Uterus (tissue), 2 donors: ENCODE data around the gene FAM53B.

Experiments used
- POLR2A ChIP-seq, 2 donors: fragments of 450-650 bp; IDR thresholded peaks; one replicate each; pipeline ENCODE4 v1.6.1; 2016; ENCODE audit warnings: antibody characterized with exemption in 2 of 2, mild to moderate bottlenecking in 1 of 2, moderate library complexity in 1 of 2
- TF ChIP-seq, protein P1 (sequence below), 4 experiments: fragments of 200-600 bp in 2 of 4; fragments of 450-650 bp in 2 of 4; sonication (generic) in 2 of 4; IDR thresholded peaks; one replicate each; pipeline ENCODE4 v1.5.1; 2016 to 2019; ENCODE audit warnings: antibody characterized with exemption in 4 of 4, mild to moderate bottlenecking in 2 of 4, moderate library complexity in 1 of 4

DNA sequence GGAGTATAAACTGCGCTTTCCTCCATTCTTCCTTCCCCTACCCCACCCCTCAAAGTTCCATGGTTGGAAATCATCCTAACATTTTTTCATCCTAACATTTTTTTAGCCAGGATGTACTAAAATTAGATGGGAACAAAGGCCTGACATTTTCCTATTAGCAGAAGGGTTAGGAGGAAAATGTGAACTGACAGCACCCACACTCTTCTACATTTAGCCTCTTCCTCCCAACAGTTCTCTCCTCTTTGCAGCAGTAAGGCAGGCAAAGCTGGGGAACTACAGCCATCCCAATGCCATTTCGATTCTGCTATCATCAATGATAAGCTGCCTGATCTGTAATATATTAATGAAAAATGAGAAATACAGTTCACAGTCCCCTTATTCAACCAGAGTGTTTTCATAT lies 11.4 kb upstream of the FAM53B start:
- TF ChIP-seq, protein P1, sequence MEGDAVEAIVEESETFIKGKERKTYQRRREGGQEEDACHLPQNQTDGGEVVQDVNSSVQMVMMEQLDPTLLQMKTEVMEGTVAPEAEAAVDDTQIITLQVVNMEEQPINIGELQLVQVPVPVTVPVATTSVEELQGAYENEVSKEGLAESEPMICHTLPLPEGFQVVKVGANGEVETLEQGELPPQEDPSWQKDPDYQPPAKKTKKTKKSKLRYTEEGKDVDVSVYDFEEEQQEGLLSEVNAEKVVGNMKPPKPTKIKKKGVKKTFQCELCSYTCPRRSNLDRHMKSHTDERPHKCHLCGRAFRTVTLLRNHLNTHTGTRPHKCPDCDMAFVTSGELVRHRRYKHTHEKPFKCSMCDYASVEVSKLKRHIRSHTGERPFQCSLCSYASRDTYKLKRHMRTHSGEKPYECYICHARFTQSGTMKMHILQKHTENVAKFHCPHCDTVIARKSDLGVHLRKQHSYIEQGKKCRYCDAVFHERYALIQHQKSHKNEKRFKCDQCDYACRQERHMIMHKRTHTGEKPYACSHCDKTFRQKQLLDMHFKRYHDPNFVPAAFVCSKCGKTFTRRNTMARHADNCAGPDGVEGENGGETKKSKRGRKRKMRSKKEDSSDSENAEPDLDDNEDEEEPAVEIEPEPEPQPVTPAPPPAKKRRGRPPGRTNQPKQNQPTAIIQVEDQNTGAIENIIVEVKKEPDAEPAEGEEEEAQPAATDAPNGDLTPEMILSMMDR (IDR thresholded peaks at IDR 0.05), result no peak
- TF ChIP-seq POLR2A (IDR thresholded peaks at IDR 0.05), result no peak
